GM21825 (cell line): ENCODE results near the gene DDX47.

Experiments used
- ATAC-seq: cut with Tn5 transposase; IDR thresholded peaks from one replicate; pipeline ENCODE4 v1.9.1; 2021; ENCODE audit warnings: mild to moderate bottlenecking, moderate library complexity; ENCODE audit not compliant: unreplicated experiment

The DDX47 gene

DNA sequence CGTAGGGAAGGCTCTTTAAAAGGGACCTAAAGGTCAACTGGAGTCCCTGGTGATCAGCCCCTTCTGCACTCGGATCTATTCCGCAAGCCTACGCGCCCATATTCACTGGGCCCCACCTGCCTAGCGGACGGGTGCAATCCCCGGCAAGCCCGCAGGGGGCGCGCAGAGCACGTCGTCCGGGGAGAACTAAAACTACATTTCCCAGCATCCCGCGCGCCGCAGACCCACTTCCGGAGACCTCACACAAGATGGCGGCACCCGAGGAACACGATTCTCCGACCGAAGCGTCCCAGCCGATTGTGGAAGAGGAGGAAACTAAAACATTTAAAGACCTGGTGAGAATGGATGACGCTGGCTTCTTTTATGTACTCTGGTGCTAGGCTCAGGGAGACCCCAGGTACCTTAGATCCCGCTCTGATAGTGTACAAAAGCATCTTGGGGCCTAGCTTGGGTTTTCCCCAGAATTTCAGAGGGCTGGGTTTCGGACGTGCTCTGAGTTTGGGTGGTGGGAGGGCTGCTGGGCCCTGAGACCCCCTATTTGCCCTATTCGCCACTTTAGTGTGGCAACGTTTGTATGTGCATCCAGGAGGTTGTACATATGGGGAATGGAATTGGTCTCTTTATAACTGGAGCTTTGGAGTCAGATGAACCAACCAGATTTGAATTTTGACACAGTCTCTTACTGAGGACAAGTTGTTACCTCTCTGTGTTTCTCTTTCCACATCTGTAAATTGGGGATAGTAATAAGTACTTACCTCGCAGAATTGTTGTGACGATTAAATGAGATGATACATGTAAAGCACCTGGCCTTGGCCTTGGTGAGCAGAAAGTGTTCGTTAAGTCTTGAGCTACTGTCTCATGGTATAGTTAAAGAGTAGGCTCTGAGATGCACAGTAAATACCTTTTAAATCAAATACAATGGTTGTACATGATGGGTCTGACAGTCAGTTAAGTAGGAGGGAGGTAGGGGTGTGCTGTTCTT, at the start of gene DDX47:
Gene DDX47 (plus strand): TSS at position 227 of the 982 bp plus-strand sequence. CDS start 22 bp downstream, at position 249.
- ATAC-seq: peak; percentile 78

DNA sequence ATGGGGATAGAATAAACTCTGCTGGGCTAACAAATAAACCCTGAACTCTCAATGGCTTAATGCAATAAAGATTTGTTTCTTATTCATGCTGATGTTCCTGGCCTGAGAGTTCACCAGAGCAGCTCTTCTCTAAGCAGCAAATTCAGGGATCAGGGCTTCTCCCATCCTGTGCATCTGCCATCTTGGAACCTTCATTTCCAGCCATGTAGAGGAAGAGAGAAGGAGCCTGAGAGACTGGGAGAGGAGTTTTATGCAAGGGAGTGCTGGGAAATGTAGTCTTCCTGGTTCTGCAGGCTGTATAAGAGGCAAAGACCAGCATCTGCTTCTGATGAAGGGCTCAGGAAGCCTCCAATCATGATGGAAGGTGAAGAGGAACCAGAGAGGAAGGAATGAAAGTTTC, 48.3 kb upstream of the DDX47 start:
- ATAC-seq: no peak

GRCh38 chr12:12770262-12770661, 42.9 kb upstream of the DDX47 start:
- no peak for ATAC-seq

DNA sequence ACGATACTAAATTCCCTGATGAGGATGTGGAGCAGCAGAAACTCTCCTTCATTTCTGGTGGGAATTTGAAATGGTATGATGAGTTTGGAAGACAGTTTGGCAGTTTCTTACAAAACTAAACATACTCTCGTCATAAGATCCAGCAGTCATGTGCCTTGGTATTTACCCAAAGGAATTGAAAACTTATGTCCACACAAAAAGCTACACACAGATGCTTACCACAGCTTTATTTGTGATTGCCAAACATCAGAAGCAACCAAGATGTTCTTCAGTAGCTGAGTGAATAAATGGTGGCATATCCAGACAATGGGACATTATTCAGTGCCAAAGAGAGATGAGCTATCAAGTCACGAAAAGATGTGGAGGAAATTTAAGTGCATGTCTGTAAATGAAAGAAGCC, 38.4 kb upstream of the DDX47 start:
- ATAC-seq: no peak

DNA sequence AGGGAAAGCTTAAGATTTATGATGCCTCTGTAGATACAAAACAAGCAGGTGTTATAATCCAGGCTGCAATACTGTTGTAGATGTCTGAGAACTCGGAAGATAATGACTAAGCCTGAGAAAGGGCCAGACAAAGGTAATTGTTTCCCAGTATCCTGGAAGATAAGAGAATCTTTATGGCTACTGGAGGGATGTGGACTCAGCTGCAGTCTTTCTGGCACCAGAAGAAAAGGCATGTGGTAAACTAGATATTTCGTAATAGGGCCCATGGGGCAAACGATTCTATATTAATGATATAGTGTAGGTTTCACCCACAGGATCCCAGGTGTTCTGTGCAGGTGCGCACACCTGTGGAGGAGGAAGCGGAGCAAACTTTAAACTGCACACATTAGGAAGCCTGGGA, 36.9 kb upstream of the DDX47 start:
- ATAC-seq: no peak

DNA sequence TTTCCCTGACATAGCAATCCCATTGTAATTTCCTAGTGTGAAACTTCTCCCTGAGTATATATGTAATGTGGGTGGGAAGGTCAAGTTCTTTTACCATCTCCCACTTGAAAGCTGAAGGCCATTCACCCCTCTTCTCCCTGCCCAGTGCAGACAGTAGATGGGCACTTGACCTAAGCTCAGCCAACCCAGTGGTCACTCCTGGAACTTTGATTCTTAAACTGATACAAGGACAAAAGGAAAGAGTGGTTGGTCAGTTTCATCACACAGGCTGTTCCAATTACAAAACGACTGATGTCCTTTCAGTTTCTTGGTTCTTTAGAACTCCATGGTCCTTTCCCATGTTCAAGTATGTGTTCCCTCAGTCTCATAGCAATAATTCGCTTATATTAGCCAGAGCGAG, 36.1 kb upstream of the DDX47 start:
- ATAC-seq: no peak

- no peak for ATAC-seq
Observed at GRCh38 chr12:12779007-12779406, 34.1 kb upstream of the DDX47 start.

GRCh38 chr12:12779529-12779928, 33.6 kb upstream of the DDX47 start:
- ATAC-seq: no peak

GRCh38 chr12:12784116-12784515, 29.0 kb upstream of the DDX47 start:
- no peak for ATAC-seq

DNA sequence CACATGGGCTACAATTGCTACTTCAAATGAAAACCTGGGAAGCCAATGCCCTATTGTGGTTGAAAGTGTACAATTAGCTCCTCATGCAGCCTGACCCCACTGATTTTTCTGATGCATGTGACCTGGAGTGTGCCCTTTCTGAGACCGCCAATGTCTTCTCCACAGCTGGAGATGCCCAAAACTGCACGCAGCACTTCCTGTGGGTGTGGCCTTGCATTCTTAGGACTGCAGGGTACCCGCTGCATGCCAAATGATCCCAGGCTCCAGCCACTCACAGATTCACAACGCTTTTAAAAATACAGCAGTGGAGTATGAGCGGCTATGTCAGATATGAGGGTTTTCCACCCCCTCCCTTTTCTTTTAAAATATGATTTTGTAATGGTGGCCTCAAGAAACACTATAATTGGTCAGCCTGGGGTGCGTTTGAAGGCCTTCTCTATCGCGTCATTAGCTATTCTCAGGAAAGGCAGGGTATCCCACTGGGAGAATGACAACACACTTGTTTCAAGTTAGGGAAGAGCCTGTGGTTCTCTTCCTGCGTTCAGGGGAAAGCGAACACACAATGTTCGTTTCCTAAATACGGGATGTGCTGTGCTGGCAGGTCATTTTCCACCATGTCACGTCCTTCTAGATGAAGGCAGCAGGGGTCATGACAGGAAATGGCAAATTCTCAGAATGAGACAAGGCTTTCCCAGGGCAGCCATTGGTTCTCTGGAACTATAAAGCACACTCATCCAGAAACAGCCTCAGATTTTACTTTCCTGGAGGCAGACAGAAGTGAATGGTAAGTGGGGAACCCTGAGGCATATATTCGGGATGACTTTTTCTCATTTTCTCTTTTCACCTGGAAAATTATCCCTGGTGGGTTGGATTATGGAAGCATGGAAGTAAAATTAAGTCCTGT, 28.0 kb upstream of the DDX47 start, which contains the start of gene APOLD1:
Gene APOLD1 (plus strand): TSS at position 749 of the 904 bp plus-strand sequence. CDS start 33 bp downstream, at position 782.
- ATAC-seq: no peak

DNA sequence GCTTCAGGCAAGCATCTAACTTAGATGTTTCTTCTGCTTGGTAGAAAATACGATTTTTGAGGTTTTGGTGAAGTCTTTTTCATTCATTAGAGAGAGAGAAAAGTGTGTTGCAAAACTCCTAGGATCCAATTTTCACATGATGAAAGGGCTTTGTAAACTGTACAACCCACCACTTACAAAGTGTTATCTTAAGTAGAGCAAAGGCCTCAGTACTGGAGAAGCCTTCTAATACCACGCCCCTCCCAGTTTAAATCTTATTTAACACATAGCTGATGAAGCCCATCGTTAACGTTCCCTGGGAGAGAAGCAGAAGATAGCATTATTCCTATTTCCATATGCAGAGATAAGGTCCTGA, 26.8 kb upstream of the DDX47 start:
- peak; percentile 4 for ATAC-seq

GRCh38 chr12:12786706-12787601, 26.2 kb upstream of the DDX47 start:
- ATAC-seq: peak; percentile 85

GRCh38 chr12:12788131-12788530, 25.0 kb upstream of the DDX47 start:
- no peak for ATAC-seq

DNA sequence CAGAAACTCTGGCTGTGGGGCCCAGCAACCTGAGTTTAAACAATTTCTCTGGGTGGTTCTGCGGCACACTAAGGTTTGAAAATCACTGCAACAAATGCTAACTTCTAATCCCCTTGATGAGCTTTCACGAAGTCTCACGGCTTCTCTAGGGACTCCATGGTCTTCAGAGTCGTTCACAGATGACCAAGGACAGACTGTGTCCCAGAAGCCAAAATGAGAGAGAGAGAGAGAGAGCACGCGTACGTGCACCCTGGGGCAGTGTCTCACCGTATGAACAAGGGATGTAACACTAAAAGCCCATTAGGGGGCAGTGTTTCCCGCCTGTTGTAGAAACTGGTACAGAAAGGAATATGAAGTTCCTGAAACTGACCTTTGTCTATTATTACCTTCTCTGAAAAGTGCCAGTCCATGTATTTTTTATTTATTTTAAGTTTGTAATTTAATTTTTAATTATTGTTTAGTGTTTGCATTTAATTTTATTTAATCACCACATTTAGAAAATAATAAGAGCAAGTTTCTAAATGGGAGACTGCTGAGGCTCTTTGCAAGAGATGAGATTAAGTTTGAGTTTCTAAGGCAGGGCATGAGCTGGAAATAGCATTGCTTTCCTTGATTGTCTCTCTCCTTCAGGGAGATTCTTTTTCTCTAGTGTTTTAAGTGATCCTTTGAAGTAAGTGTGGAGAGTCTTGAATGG, 24.3 kb upstream of the DDX47 start:
- peak; percentile 50 for ATAC-seq

DNA sequence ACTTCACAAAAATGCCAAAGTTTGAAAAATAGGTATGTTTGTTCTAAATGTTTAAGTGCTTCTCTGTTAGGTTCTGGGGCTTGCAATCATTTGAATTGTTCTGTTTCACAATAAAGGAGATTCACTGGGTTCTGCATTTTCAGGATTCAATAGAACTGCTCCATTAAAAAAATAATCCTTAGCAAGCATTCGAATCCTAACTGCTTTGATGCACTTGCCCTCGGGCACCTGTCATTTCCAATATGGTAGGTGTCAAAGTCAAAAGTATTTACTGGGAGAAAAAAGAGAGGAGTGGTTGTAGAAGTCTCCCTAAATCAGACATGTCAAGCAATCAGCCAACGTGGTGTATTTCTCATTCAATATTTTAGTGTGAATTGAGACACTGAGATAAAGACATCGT, 22.2 kb upstream of the DDX47 start:
- no peak for ATAC-seq

DNA sequence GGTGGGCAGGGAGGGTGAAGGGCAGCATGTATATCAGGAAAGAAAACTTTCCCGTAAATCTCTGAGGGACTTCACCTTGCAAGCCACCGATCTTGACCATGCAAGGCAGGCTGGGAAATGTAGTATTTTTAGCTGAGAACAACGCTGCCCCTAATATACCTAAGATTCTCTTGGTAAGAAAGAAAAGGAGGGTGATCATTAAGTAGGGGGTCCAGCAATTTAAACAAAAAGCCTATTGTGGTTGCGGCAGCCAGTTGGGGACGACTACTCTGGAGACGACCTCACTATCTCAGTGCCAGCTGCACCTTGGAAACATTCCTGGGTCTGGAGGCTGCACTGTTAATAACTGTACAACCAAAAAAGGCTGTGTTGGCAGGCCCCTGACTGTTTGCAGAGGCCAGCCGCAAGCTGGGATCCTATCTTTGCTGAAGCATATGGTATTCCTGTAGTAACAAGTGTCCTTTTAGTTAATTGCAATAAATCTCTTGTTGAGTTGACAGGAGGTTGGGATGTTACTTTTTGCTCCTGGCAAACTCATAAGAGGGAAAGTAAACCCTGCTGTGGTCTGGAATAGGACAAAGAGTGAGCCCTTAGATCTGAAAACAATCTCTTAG, 21.3 kb upstream of the DDX47 start:
- no peak for ATAC-seq

DNA sequence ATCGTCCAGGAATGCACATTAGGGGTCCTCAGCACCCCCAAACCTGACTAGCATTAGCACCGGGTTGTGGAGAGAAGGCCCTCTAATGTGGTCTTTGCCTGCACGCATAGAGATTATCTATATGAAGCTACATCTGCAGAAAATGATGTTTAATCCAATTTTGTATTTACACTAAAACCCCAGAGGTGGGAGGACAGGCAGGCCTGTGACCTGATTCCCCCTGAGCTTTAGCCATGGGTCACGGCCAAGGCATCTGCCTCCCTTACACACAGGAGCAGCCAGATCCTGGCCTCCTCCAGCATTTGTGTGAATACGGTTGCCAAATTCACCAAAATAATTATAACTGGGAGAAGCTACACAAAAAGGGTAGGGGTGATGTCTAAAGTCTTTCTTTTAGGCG, 20.7 kb upstream of the DDX47 start:
- ATAC-seq: no peak

- ATAC-seq: no peak
Observed at GRCh38 chr12:12794686-12795085, 18.5 kb upstream of the DDX47 start.

- no peak for ATAC-seq
Observed at GRCh38 chr12:12796171-12796570, 17.0 kb upstream of the DDX47 start.
